Measurements from ENCODE around the gene TVP23B.
"Not testable (repeated sequence)": the region's sequence is repeated elsewhere in the genome, so short reads cannot be mapped to it uniquely, and the experiment has no call there.

Gene TVP23B

DNA sequence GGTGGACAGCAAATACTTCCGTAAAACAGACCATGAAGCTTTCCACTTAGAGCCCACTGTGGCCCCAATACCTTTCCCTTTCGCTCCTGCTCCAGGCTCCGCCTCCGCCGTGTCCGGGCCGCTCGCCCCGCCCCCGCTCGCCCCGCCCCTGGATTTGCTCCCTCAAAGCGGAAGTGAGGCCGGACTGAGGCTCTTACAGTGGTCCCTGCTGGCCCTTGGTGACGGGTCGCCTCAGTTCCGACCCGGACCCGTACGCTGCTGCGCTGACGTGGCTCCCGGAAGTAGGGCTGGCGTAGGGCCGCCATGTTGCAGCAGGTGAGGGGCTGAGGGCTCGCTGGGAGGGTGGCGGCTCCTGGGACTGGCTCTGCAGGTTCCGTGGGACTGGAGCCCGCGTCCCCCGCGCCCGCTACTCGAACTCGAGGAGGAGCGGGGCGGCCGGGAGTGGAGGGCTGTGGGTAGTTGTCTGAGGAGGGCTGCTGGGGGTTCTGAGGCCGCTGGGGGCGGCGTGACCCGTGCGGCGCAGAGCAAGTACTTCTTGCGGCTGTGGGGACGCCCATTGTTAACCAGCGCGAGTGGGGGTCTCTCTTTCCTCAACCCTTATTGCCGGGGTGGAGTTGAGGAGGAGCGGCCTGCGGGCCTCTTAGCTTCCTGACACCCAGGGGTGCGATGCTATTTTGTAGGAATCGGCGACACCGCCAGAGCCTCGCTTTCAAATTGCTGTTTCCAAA lies at the start of gene TVP23B:
Gene TVP23B (plus strand): TSS at position 193 of the 728 bp plus-strand sequence. CDS start 111 bp downstream, at position 304.
- H3K9me3 Mint-ChIP-seq, result not testable (repeated sequence)
- Mint-ChIP-seq H3K4me3 (peak within 1 kb of the TSS; percentile 86), H3K27ac (peak within 1 kb of the TSS; percentile 99), H3K4me1 (peaks cover 25% of the 10 kb centered on the region), H3K36me3 (peaks cover 21% of the 10 kb centered on the region)
- ATAC-seq (peak; percentile 100), DNase-seq (ENCODE audit: low spot score in 2 of 2) (peak; percentile 71 to 95)

- not testable (repeated sequence) for H3K27ac Mint-ChIP-seq; ATAC-seq; DNase-seq (ENCODE audit: low spot score in 2 of 2); H3K4me3 Mint-ChIP-seq; H3K4me1 Mint-ChIP-seq; H3K9me3 Mint-ChIP-seq; H3K36me3 Mint-ChIP-seq
Measured at GRCh38 chr17:18732438-18732837, 48.5 kb upstream of the TVP23B start.

DNA sequence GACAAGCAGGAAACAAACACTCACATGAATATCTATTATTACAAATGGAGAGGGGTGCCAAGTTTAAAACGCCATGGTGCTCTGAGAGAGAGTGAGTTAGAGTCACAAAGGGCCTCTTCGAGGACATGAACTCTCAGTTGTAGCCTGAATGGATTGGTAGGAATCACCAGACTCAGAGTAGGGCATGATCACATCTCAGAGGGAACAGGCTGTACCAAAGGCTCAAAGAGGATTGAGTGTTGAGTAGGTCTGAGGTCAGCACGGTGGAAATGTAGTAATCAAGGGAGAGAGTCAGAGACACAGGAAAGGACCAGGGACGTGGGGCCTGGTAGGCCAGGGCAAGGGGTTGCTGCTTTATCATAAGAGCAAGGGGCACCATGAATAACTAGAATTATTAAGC lies 47.6 kb upstream of the TVP23B start:
- not testable (repeated sequence) for H3K36me3 Mint-ChIP-seq; H3K9me3 Mint-ChIP-seq; DNase-seq (ENCODE audit: low spot score in 2 of 2); H3K4me1 Mint-ChIP-seq; H3K4me3 Mint-ChIP-seq; ATAC-seq; H3K27ac Mint-ChIP-seq

GRCh38 chr17:18739616-18740391 lies 41.2 kb upstream of the TVP23B start:
- H3K4me3 Mint-ChIP-seq; H3K4me1 Mint-ChIP-seq; H3K9me3 Mint-ChIP-seq; H3K36me3 Mint-ChIP-seq; H3K27ac Mint-ChIP-seq; DNase-seq (ENCODE audit: low spot score in 2 of 2); ATAC-seq: not testable (repeated sequence)

DNA sequence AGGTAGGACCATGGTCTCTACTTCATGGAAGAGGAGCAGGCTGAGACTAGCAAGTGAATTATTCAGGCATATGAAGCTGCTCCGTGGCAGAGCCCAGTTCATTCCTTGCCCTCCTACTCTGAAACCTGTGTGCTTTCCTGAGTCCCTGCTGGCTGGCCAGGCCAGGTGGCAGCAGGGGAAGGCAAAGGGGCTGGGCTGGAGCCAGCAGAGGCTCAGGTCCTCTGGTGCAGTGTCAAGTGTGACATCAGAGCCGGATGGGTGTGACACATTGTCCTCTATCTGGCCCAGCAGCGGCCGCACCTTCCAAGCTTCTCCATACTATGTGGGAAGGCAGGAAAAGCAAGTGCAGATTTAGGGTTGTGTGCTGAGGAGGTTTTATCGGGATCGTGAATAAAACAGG lies 39.8 kb upstream of the TVP23B start:
- H3K27ac Mint-ChIP-seq, H3K9me3 Mint-ChIP-seq, ATAC-seq: not testable (repeated sequence)

DNA sequence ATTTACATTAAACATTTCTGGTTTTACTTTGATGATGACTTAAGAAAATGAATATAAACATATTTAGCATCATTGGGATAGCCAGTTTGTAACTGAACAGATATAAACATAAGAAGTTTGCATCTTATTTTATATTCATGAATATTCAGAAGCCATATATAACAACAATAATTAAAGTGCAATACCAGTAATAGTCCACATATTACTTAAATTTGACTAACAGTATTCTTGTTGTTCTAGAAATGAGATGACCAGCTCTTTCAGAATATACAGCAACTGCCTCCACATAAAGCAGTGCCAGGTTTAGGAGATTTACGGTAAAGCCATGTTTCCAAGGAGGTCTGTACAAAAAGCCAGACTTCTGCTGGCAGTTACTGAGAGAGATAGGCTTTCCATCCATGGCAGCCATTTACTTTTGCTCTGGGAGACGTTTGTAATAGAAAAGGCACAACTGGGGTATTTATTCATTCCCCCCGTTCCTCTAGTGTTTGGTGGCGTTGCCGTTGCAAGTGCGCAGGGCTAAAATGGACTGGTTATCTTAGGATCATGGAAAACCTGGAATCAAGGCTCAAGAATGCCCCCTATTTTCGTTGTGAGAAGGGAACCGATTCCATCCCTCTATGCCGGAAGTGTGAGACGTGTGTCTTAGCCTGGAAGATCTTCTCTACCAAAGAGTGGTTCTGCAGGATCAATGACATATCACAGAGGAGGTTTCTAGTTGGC lies 37.1 kb upstream of the TVP23B start, which contains the start of gene FBXW10:
Gene FBXW10 (plus strand): TSS at position 356 of the 723 bp plus-strand sequence. CDS start 191 bp downstream, at position 547.
- not testable (repeated sequence) for H3K27ac Mint-ChIP-seq; H3K4me1 Mint-ChIP-seq; ATAC-seq; H3K9me3 Mint-ChIP-seq; DNase-seq (ENCODE audit: low spot score in 2 of 2); H3K36me3 Mint-ChIP-seq; H3K4me3 Mint-ChIP-seq

More for the DNA sequence above, 39.8 kb upstream of the TVP23B start:
- not testable (repeated sequence) for H3K4me1 Mint-ChIP-seq; H3K4me3 Mint-ChIP-seq; H3K36me3 Mint-ChIP-seq; DNase-seq (ENCODE audit: low spot score in 2 of 2)

DNA sequence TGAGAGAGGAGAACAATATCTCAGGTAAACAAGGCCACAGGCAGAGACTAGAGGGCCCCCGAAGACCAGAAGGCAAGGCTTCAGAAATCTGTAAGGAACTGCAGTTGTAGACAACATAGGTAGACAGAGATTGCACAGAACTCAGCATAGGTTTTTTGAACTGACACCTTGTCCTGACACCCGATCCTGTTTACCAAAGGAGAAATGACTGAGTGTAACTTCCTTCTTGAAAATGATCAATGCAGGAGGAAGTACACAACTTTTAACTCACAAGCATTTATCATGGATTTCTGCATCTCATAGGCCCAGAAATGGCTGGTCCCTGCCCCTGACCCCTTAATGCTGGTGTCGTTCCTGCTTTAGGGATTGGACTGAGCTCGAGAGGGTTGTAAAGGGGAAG lies 36.3 kb upstream of the TVP23B start:
- not testable (repeated sequence) for H3K36me3 Mint-ChIP-seq, H3K4me3 Mint-ChIP-seq

GRCh38 chr17:18746551-18746950 lies 34.4 kb upstream of the TVP23B start:
- H3K27ac Mint-ChIP-seq; DNase-seq (ENCODE audit: low spot score in 2 of 2); H3K36me3 Mint-ChIP-seq: not testable (repeated sequence)

More for the DNA sequence above, 36.3 kb upstream of the TVP23B start:
- H3K9me3 Mint-ChIP-seq; H3K27ac Mint-ChIP-seq; ATAC-seq; DNase-seq (ENCODE audit: low spot score in 2 of 2); H3K4me1 Mint-ChIP-seq: not testable (repeated sequence)

GRCh38 chr17:18747501-18747900 lies 33.5 kb upstream of the TVP23B start:
- H3K9me3 Mint-ChIP-seq; DNase-seq (ENCODE audit: low spot score in 2 of 2); H3K4me3 Mint-ChIP-seq; H3K27ac Mint-ChIP-seq; ATAC-seq; H3K36me3 Mint-ChIP-seq; H3K4me1 Mint-ChIP-seq: not testable (repeated sequence)

More at GRCh38 chr17:18746551-18746950, 34.4 kb upstream of the TVP23B start:
- not testable (repeated sequence) for ATAC-seq, H3K4me3 Mint-ChIP-seq, H3K9me3 Mint-ChIP-seq, H3K4me1 Mint-ChIP-seq

GRCh38 chr17:18750242-18750641 lies 30.7 kb upstream of the TVP23B start:
- H3K4me1 Mint-ChIP-seq; DNase-seq (ENCODE audit: low spot score in 2 of 2); ATAC-seq; H3K27ac Mint-ChIP-seq; H3K4me3 Mint-ChIP-seq; H3K36me3 Mint-ChIP-seq; H3K9me3 Mint-ChIP-seq: not testable (repeated sequence)

- H3K4me3 Mint-ChIP-seq; H3K27ac Mint-ChIP-seq; H3K9me3 Mint-ChIP-seq; H3K4me1 Mint-ChIP-seq; DNase-seq (ENCODE audit: low spot score in 2 of 2); ATAC-seq; H3K36me3 Mint-ChIP-seq: not testable (repeated sequence)
Measured at GRCh38 chr17:18753829-18754409, 27.1 kb upstream of the TVP23B start.

DNA sequence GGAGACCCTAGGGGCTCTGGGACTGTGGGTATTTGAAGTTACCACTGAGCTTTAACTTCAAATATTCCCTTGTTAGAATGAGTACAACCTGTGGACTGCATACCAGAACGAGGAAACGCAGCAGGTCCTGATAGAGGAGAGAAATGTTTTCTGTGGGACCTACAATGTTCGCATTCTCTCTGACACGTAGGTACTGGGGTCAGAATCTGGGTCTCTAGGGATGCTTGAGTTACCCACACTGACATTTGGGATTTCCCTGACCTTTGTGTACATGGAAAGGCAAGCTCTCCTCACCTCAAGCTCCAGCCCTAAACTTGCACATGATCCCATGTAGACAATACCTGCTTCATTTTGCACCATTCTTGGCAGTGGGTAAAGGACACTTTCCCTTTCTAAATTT lies 25.0 kb upstream of the TVP23B start:
- DNase-seq (ENCODE audit: low spot score in 2 of 2); ATAC-seq; H3K36me3 Mint-ChIP-seq; H3K4me1 Mint-ChIP-seq; H3K4me3 Mint-ChIP-seq; H3K27ac Mint-ChIP-seq; H3K9me3 Mint-ChIP-seq: not testable (repeated sequence)

DNA sequence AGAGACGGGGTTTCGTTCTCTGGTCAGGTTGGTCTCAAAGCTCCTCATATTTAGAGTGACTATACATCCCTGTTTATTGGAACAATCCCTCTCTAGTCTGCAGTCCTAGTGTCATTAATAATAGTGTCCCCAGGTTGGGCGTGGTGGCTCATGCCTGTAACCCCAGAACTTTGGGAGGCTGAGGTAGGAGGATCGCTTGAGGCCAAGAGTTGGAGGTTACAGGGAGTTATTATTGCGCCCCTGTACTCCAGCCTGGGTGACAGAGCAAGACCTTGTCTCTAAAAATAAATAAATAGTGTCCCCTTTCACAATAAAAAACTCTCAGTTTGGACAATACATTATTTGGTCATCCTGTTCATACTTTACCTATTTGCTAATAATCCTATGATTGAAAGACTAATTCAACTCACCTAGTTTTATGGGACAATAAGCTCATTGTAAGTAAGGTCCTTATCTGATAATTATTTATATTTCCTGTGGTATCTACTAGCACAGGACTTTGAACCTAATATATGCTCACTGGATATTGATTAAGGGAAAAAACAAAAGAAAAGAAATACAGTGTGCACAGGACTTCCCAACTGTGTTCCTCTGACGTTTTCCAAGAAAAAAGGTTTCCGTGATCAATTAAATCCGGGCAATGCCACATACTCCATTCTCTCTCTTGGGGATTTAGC lies 23.5 kb upstream of the TVP23B start:
- H3K9me3 Mint-ChIP-seq; H3K27ac Mint-ChIP-seq; ATAC-seq; H3K4me1 Mint-ChIP-seq; H3K4me3 Mint-ChIP-seq; DNase-seq (ENCODE audit: low spot score in 2 of 2); H3K36me3 Mint-ChIP-seq: not testable (repeated sequence)

DNA sequence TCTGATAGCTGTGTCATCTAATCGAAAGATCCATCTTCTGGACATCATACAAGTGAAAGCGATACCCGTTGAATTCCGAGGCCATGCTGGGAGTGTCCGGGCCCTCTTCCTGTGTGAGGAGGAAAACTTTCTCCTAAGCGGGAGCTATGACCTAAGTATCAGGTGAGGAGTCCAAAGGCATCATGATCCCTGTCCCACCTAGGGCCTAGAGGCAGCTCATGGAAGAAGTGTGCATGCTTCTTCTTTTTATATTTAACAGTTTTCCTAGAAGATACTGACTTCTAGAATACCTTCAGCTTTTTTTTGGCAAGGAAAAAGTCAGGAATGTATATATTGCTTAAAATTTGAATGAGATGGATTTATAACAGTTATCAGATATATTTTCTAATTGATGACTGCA lies 22.6 kb upstream of the TVP23B start:
- DNase-seq (ENCODE audit: low spot score in 2 of 2); H3K9me3 Mint-ChIP-seq; H3K36me3 Mint-ChIP-seq; H3K4me3 Mint-ChIP-seq; H3K27ac Mint-ChIP-seq; ATAC-seq; H3K4me1 Mint-ChIP-seq: not testable (repeated sequence)

Data from stimulated activated effector memory CD8-positive, alpha-beta T cell treated with anti-CD3 and anti-CD28 coated beads, Interleukin-12 subunit alpha, Interleukin-12 subunit beta, amount 100 ng/mL, for 72 hours (primary cell).